Fibroblast of lung (primary cell): ENCODE measurements around the gene MAPK8. TPM values are rescaled to one million over a fixed set of nuclear protein-coding genes. Genes with fewer than 3 reads are reported as not detected.

Experiments
- DNase-seq, 2 donors: peaks; one replicate each; pipeline versions ENCODE4 v3.0.0 to v3.0.0-alpha.2; 2010; ENCODE audit warnings: low read depth in 2 of 2
- H2AFZ ChIP-seq: 2 replicates; pipeline ENCODE4 v1.5.1; 2012; ENCODE audit warnings: low read length, control low read depth, inconsistent platforms
- H3K27ac ChIP-seq: 2 replicates; pipeline ENCODE4 v1.5.1; 2011; ENCODE audit warnings: low read length, control low read depth; ENCODE audit not compliant: insufficient read depth
- H3K27me3 ChIP-seq: 2 replicates; pipeline ENCODE4 v1.5.1; 2011; ENCODE audit warnings: mild to moderate bottlenecking, low read length; ENCODE audit not compliant: control insufficient read depth, insufficient read depth
- H3K36me3 ChIP-seq: 2 replicates; pipeline ENCODE4 v1.5.1; 2011; ENCODE audit warnings: low read length; ENCODE audit not compliant: control insufficient read depth, insufficient read depth
- H3K4me1 ChIP-seq: 2 replicates; pipeline ENCODE4 v1.5.1; 2011; ENCODE audit warnings: low read length; ENCODE audit not compliant: control insufficient read depth, insufficient read depth; ENCODE audit errors: extremely low read depth
- H3K4me2 ChIP-seq: 2 replicates; pipeline ENCODE4 v1.5.1; 2011; ENCODE audit warnings: low read length, control low read depth; ENCODE audit not compliant: insufficient read depth; ENCODE audit errors: extremely low read depth
- H3K4me3 ChIP-seq, 4 experiments: fragments of 200-600 bp in 1 of 4; sonication (generic) in 1 of 4; replicated peaks in 1 of 4; 2 replicates each; pipeline ENCODE4 v1.5.1; 2011 to 2016; ENCODE audit warnings: low read length in 4 of 4, low read depth in 3 of 4, mild to moderate bottlenecking in 3 of 4, control low read depth in 2 of 4, inconsistent platforms in 1 of 4, mixed read lengths in 1 of 4; ENCODE audit not compliant: insufficient read depth in 1 of 4; ENCODE audit errors: control extremely low read depth in 1 of 4
- H3K79me2 ChIP-seq: 2 replicates; pipeline ENCODE4 v1.5.1; 2012; ENCODE audit warnings: mild to moderate bottlenecking, low read length, inconsistent platforms; ENCODE audit not compliant: control insufficient read depth, insufficient read depth
- H3K9ac ChIP-seq: 2 replicates; pipeline ENCODE4 v1.5.1; 2011; ENCODE audit warnings: mild to moderate bottlenecking, low read length, control low read depth; ENCODE audit not compliant: insufficient read depth
- H3K9me3 ChIP-seq: 2 replicates; pipeline ENCODE4 v1.5.1; 2012; ENCODE audit warnings: low read depth, low read length; ENCODE audit not compliant: control insufficient read depth, insufficient read depth
- H4K20me1 ChIP-seq: 2 replicates; pipeline ENCODE4 v1.5.1; 2011; ENCODE audit warnings: low read length; ENCODE audit not compliant: control insufficient read depth, insufficient read depth; ENCODE audit errors: extremely low read depth
- EZH2 ChIP-seq: IDR thresholded peaks from 2 replicates; pipeline ENCODE4 v1.5.1; 2012; ENCODE audit warnings: low read length, control low read depth, mild to moderate bottlenecking; ENCODE audit errors: missing control alignments
- polyA plus RNA-seq, 2 donors: library from polyadenylated mRNA; depleted of rRNA in 1 of 2; stranded (reverse) in 1 of 2; unstranded in 1 of 2; fragments of >200 nt; gene quantifications; 2 replicates each; pipeline ENCODE4 v1.2.1, GENCODE V29; 2011 to 2012; ENCODE audit warnings: missing spikeins in 1 of 2
- total RNA-seq: library from RNA; depleted of rRNA; stranded (reverse); fragments of >200 nt; gene quantifications from 2 replicates; pipeline ENCODE4 v1.2.1, GENCODE V29; 2014
- TF ChIP-seq, protein P1 (sequence below), 2 donors: IDR thresholded peaks in 1 of 2; conservative IDR thresholded peaks in 1 of 2; 1 replicate in 1 of 2; 2 replicates in 1 of 2; pipeline ENCODE4 v1.5.1; 2011 to 2012; ENCODE audit warnings: low read length in 2 of 2, control low read depth in 1 of 2, inconsistent platforms in 1 of 2, low read depth in 1 of 2, mild to moderate bottlenecking in 1 of 2

MAPK8 gene
- total and polyA plus RNA-seq, 2 donors (not counting 1 experiment from before 2014, with no cell fraction given): 29.4 to 53.7 TPM

DNA sequence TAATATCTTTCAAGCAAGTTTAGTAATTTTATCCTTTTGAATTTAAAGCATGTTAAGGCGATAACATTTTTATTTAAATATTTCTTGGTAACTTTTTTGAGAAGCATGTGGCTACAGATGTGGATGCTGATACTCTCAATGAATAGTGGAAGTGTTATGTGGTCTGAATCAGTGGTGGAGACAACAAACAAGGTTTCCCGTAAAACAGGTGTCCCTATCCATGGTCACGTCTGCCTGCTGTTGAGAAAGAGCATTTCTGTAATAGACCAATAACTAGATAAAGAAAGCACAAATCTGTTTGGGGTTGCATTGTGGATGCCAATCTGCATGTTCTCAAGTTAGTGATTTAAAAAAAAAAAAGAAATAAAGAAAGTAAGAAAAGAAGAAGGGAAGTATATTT lies 13.9 kb upstream of the MAPK8 start:
- Histone ChIP-seq H3K9me3 (no peaks in the 10 kb centered on the region), H2AFZ (no peak overlapping the region), H3K4me2 (no peak overlapping the region), H3K27ac (no peak overlapping the region), H3K4me3 (no peak overlapping the region), H3K27me3 (peaks cover 7% of the 10 kb centered on the region), H3K9ac (no peak overlapping the region), H3K36me3 (no peaks in the 10 kb centered on the region), H3K4me1 (no peaks in the 10 kb centered on the region), H4K20me1 (no peaks in the 10 kb centered on the region), H3K79me2 (no peaks in the 10 kb centered on the region)
- no peak for DNase-seq
- TF ChIP-seq, protein P1, sequence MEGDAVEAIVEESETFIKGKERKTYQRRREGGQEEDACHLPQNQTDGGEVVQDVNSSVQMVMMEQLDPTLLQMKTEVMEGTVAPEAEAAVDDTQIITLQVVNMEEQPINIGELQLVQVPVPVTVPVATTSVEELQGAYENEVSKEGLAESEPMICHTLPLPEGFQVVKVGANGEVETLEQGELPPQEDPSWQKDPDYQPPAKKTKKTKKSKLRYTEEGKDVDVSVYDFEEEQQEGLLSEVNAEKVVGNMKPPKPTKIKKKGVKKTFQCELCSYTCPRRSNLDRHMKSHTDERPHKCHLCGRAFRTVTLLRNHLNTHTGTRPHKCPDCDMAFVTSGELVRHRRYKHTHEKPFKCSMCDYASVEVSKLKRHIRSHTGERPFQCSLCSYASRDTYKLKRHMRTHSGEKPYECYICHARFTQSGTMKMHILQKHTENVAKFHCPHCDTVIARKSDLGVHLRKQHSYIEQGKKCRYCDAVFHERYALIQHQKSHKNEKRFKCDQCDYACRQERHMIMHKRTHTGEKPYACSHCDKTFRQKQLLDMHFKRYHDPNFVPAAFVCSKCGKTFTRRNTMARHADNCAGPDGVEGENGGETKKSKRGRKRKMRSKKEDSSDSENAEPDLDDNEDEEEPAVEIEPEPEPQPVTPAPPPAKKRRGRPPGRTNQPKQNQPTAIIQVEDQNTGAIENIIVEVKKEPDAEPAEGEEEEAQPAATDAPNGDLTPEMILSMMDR (conservative IDR thresholded peaks at IDR 0.05 in 1 of 2, IDR thresholded peaks at IDR 0.05 in 1 of 2; ENCODE audit: low read depth in 1 of 2, low read length in 2 of 2): no peak
- no peak for TF ChIP-seq EZH2

DNA sequence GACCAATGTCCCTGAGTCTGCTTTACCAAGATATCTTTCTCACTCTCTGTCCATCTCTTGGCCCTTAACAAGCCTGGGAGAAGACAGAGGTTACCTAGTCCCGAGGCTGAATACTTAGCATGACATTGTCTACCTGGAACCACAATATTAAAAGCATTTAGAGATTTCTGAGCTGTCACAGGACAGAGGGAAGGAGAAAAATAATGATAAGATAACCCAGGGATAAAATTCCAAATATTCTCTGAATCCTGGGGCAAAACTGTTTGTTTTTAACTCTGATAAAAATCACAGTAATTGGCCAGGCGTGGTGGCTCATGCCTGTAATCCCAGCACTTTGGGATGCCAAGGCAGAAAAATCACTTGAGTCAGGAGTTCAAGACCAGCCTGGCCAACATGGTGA lies 12.0 kb upstream of the MAPK8 start:
- no peak for DNase-seq
- H2AFZ ChIP-seq: no peak overlapping the region
- H3K4me2 ChIP-seq: no peak overlapping the region
- TF ChIP-seq, protein P1 (conservative IDR thresholded peaks at IDR 0.05 in 1 of 2, IDR thresholded peaks at IDR 0.05 in 1 of 2; ENCODE audit: low read depth in 1 of 2, low read length in 2 of 2): no peak
- no peak for TF ChIP-seq EZH2
- no peaks in the 10 kb centered on the region for H3K4me1 ChIP-seq
- peaks cover 11% of the 10 kb centered on the region for H3K27me3 ChIP-seq
- no peaks in the 10 kb centered on the region for H4K20me1 ChIP-seq
- no peak overlapping the region for H3K27ac ChIP-seq
- H3K9me3 ChIP-seq: no peaks in the 10 kb centered on the region
- H3K4me3 ChIP-seq: no peak overlapping the region
- H3K9ac ChIP-seq: no peak overlapping the region
- H3K36me3 ChIP-seq: no peaks in the 10 kb centered on the region
- no peaks in the 10 kb centered on the region for H3K79me2 ChIP-seq

DNA sequence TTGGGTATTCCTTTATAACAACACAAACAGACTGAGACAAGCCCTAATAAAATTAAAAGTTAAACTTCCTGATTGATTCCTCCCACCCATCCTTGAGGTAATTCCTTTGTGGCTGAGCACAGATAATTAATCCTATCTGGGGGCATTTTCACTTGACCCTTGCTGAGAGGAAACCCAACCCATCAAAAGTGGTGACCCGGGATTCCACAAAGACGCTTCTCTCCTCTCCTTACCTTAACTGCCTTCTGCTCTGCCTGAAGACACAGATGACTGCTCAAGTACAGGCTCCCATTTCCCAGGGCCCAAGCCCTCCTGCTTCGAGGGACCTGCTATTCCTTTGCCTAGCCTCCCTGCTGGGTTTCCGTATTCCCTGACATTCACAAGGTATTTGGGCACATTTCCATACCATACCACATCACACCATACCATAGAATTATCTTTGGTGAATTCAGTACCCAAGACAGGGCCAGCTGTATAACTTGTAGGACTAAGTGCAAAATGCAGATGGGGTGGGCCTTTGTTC lies 9.8 kb upstream of the MAPK8 start:
- no peak for TF ChIP-seq EZH2
- TF ChIP-seq, protein P1 (conservative IDR thresholded peaks at IDR 0.05 in 1 of 2, IDR thresholded peaks at IDR 0.05 in 1 of 2; ENCODE audit: low read depth in 1 of 2, low read length in 2 of 2): no peak
- Histone ChIP-seq H3K4me2 (no peak overlapping the region), H3K27ac (no peak overlapping the region), H3K36me3 (no peaks in the 10 kb centered on the region), H3K4me3 (no peak overlapping the region), H3K4me1 (no peaks in the 10 kb centered on the region), H4K20me1 (no peaks in the 10 kb centered on the region), H2AFZ (no peak overlapping the region), H3K9ac (no peak overlapping the region), H3K9me3 (no peaks in the 10 kb centered on the region), H3K79me2 (no peaks in the 10 kb centered on the region), H3K27me3 (peaks cover 13% of the 10 kb centered on the region)
- DNase-seq: no peak
